ENCODE results near the gene CYP2W1. TPM values are rescaled to one million over a fixed set of nuclear protein-coding genes. Genes with fewer than 3 reads are reported as not detected.

Gene CYP2W1
- total RNA-seq, 2 experiments from 2014 or later, result not detected

DNA sequence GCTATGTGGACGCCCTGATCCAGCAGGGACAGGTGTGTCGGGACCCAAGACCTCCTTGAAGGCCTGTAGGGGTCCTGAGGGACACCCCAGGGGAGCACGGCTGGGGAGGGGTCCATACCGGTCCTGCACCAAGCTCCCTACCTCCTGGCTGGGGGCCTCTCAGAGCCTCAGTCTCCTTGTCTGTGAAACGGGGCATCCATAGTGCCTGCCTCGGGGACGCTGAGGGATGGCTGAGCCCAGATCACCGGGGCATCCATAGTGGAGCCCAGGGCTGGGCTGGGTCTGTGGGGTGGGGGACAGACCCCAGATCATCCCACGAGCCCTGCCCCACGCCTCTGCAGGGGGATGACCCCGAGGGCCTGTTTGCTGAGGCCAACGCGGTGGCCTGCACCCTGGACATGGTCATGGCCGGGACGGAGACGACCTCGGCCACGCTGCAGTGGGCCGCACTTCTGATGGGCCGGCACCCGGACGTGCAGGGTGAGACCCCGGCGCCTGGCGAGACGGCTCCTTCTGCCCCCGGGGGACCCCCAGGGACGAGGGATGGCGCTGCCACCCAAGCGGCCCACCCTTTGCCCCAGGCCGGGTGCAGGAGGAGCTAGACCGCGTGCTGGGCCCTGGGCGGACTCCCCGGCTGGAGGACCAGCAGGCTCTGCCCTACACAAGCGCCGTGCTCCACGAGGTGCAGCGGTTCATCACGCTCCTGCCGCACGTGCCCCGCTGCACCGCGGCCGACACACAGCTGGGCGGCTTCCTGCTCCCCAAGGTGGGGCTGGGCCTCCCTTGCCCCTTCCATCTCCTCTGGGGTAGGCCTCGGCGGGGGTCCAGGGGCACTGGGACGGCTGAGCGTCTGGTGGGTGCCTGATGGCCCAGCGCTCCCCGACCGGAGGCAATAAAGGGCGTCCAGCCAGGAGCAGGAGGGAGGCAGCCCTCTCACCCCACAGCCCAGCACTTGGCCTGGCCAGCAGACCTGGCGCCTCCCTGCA lies 4.1 kb downstream of the CYP2W1 start:
- H3K4me1 Mint-ChIP-seq (ENCODE audit: low read depth), result no peaks in the 10 kb centered on the region

GRCh38 chr7:987909-988308 lies 4.9 kb downstream of the CYP2W1 start:
- DNase-seq, result no peak
- Histone ChIP-seq H3K36me3 (ENCODE audit: insufficient read depth, low read length) (no peaks in the 10 kb centered on the region), H3K27me3 (ENCODE audit: control insufficient read depth in 1 of 2, insufficient read depth in 2 of 2, low read length in 2 of 2) (peaks cover 10 to 17% of the 10 kb centered on the region in 2 experiments), H3K4me3 (ENCODE audit: low read length) (no peak overlapping the region), H3K4me1 (ENCODE audit: insufficient read depth, low read length) (peaks cover 4% of the 10 kb centered on the region), H3K27ac (ENCODE audit: low read depth in 1 of 2, low read length in 2 of 2) (no peak overlapping the region), H3K9me3 (ENCODE audit: control insufficient read depth in 1 of 2, insufficient read depth in 1 of 2, low read length in 2 of 2) (peaks cover 0 to 4% of the 10 kb centered on the region in 2 experiments)
- peaks cover under 1% of the 10 kb centered on the region for H3K4me1 Mint-ChIP-seq (ENCODE audit: low read depth)
- H3K27me3 Mint-ChIP-seq, result peaks cover 5% of the 10 kb centered on the region
- no peaks in the 10 kb centered on the region for H3K9me3 Mint-ChIP-seq
- no peak for ATAC-seq (ENCODE audit: poor library complexity)
- ChIA-PET POLR2A (no interaction called here), CTCF (no interaction called here)
- TF ChIP-seq CTCF (IDR thresholded peaks at IDR 0.05), result no peak
- no peak overlapping the region for H3K27ac Mint-ChIP-seq
- H3K36me3 Mint-ChIP-seq (ENCODE audit: low read depth), result no peaks in the 10 kb centered on the region
- H3K4me3 Mint-ChIP-seq, result no peak overlapping the region
- intact Hi-C loops (cut with DNase I, micrococcal nuclease), result no loop called here

More for the DNA sequence above, 4.1 kb downstream of the CYP2W1 start:
- Mint-ChIP-seq H3K4me3 (no peak overlapping the region), H3K27me3 (peaks cover 5% of the 10 kb centered on the region), H3K27ac (no peak overlapping the region), H3K36me3 (ENCODE audit: low read depth) (no peaks in the 10 kb centered on the region), H3K9me3 (no peaks in the 10 kb centered on the region)
- Histone ChIP-seq H3K4me3 (ENCODE audit: low read length) (no peak overlapping the region), H3K9me3 (ENCODE audit: control insufficient read depth in 1 of 2, insufficient read depth in 1 of 2, low read length in 2 of 2) (peaks cover 0 to 4% of the 10 kb centered on the region in 2 experiments), H3K27ac (ENCODE audit: low read depth in 1 of 2, low read length in 2 of 2) (no peak overlapping the region), H3K36me3 (ENCODE audit: insufficient read depth, low read length) (no peaks in the 10 kb centered on the region), H3K27me3 (ENCODE audit: control insufficient read depth in 1 of 2, insufficient read depth in 2 of 2, low read length in 2 of 2) (peaks cover 10 to 17% of the 10 kb centered on the region in 2 experiments), H3K4me1 (ENCODE audit: insufficient read depth, low read length) (no peaks in the 10 kb centered on the region)
- no peak for DNase-seq
- ATAC-seq (ENCODE audit: poor library complexity), result no peak
- POLR2A ChIA-PET, result no interaction called here
- intact Hi-C loops (cut with DNase I, micrococcal nuclease), result no loop called here
- no peak for TF ChIP-seq CTCF (IDR thresholded peaks at IDR 0.05)
- CTCF ChIA-PET, result no interaction called here

DNA sequence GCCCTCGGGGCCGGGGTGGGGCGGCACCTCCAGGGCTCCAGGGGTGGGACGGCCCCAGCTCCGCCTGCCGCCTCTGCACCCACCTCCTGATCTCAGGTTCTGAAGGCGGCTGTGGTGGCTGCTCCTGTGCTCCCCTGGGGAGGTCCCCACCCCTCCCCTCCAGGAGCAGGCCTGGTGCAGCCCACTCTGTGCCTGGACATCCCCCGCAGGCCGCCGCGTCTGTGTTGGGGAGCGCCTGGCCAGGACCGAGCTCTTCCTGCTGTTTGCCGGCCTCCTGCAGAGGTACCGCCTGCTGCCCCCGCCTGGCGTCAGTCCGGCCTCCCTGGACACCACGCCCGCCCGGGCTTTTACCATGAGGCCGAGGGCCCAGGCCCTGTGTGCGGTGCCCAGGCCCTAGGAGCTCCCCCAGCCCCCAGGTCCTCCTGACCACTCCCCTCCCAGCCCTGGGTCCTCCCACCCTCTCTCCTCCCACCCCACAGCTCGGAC lies 5.5 kb downstream of the CYP2W1 start:
- CTCF ChIA-PET, result no interaction called here
- Histone ChIP-seq H3K4me3 (ENCODE audit: low read length) (no peak overlapping the region), H3K9me3 (ENCODE audit: control insufficient read depth in 1 of 2, insufficient read depth in 1 of 2, low read length in 2 of 2) (peaks cover 0 to 4% of the 10 kb centered on the region in 2 experiments), H3K27ac (ENCODE audit: low read depth in 1 of 2, low read length in 2 of 2) (no peak overlapping the region), H3K36me3 (ENCODE audit: insufficient read depth, low read length) (no peaks in the 10 kb centered on the region), H3K27me3 (ENCODE audit: control insufficient read depth in 1 of 2, insufficient read depth in 2 of 2, low read length in 2 of 2) (peaks cover 10 to 17% of the 10 kb centered on the region in 2 experiments), H3K4me1 (ENCODE audit: insufficient read depth, low read length) (peaks cover 10% of the 10 kb centered on the region)
- H3K9me3 Mint-ChIP-seq, result no peaks in the 10 kb centered on the region
- DNase-seq (no peak), ATAC-seq (ENCODE audit: poor library complexity) (no peak)
- no peaks in the 10 kb centered on the region for H3K36me3 Mint-ChIP-seq (ENCODE audit: low read depth)
- peaks cover 6% of the 10 kb centered on the region for H3K4me1 Mint-ChIP-seq (ENCODE audit: low read depth)
- POLR2A ChIA-PET, result no interaction called here
- no peak overlapping the region for H3K27ac Mint-ChIP-seq
- intact Hi-C loops (cut with DNase I, micrococcal nuclease), result no loop called here
- peaks cover 5% of the 10 kb centered on the region for H3K27me3 Mint-ChIP-seq
- no peak for TF ChIP-seq CTCF (IDR thresholded peaks at IDR 0.05)
- H3K4me3 Mint-ChIP-seq, result no peak overlapping the region

Data from CD4-positive, alpha-beta T cell (primary cell).